K562 (cell line): Measurements from ENCODE around the gene GPN1. TPM values are rescaled to one million over a fixed set of nuclear protein-coding genes. Genes with fewer than 3 reads are reported as not detected.
A peak's percentile ranks its signal among the peaks of the same experiment; 100 is the strongest.

ENCODE experiments used
- ATF3 ChIP-seq, 2 experiments: fragments of 450-650 bp in 1 of 2; sonication (generic) in 1 of 2; formaldehyde crosslinking in 1 of 2; IDR thresholded peaks in 1 of 2; conservative IDR thresholded peaks in 1 of 2; 2 replicates each; pipeline versions ENCODE4 v1.6.1 to v1.8.1; 2016 to 2023; ENCODE audit warnings: mild to moderate bottlenecking in 2 of 2, moderate library complexity in 2 of 2, inconsistent platforms in 1 of 2, missing genetic modification reagents in 1 of 2
- CCAR2 ChIP-seq: fragments of 200-400 bp; formaldehyde crosslinking; IDR thresholded peaks from 2 replicates; pipeline ENCODE4 v1.6.1; 2017; ENCODE audit warnings: mild to moderate bottlenecking, low read depth, low read length
- CEBPG ChIP-seq, 3 experiments: fragments of 200-800 bp in 1 of 3; sonication (Bioruptor generic) in 1 of 3; sonication (generic) in 1 of 3; formaldehyde crosslinking in 1 of 3; IDR thresholded peaks in 2 of 3; conservative IDR thresholded peaks in 1 of 3; 2 replicates each; pipeline versions ENCODE4 v1.6.1 to v1.8.0; 2016 to 2022; ENCODE audit warnings: missing compliant biosample characterization in 2 of 3, missing genetic modification characterization in 2 of 3, mild to moderate bottlenecking in 1 of 3, missing genetic modification reagents in 1 of 3
- HDGF ChIP-seq: fragments of 450-650 bp; IDR thresholded peaks from 2 replicates; pipeline ENCODE4 v1.6.1; 2016
- HNRNPH1 ChIP-seq: fragments of 200-400 bp; formaldehyde crosslinking; optimal IDR thresholded peaks from 2 replicates; pipeline ENCODE3; 2017; ENCODE audit warnings: low read depth, mild to moderate bottlenecking, low read length, moderate library complexity
- NCOA1 ChIP-seq: fragments of 450-650 bp; IDR thresholded peaks from 2 replicates; pipeline ENCODE4 v1.6.1; 2016; ENCODE audit warnings: low read depth
- OTX1 ChIP-seq: fragments of 450-650 bp; formaldehyde crosslinking; IDR thresholded peaks from 2 replicates; pipeline ENCODE4 v1.4.0; 2022; ENCODE audit warnings: mild to moderate bottlenecking
- PYGO2 ChIP-seq: fragments of 450-650 bp; IDR thresholded peaks from 2 replicates; pipeline ENCODE4 v1.6.1; 2016; ENCODE audit warnings: mild to moderate bottlenecking, missing genetic modification characterization, moderate library complexity, missing compliant biosample characterization
- SAP30 ChIP-seq: fragments of 200-600 bp; sonication (generic); IDR thresholded peaks from 2 replicates; pipeline ENCODE4 v1.6.1; 2012; ENCODE audit warnings: borderline replicate concordance, low read depth, mild to moderate bottlenecking, moderate library complexity, low read length, control low read depth, inconsistent platforms; ENCODE audit not compliant: insufficient read depth, poor library complexity, severe bottlenecking
- SMC3 ChIP-seq: conservative IDR thresholded peaks from 2 replicates; pipeline ENCODE4 v1.6.1; 2011; ENCODE audit warnings: low read depth, low read length, improper control_type of control experiment; ENCODE audit not compliant: insufficient read depth
- TARDBP ChIP-seq: fragments of 450-650 bp; IDR thresholded peaks from 2 replicates; pipeline ENCODE4 v1.6.1; 2016
- TCF7L2 ChIP-seq: fragments of 150-350 bp; IDR thresholded peaks from 2 replicates; pipeline ENCODE4 v1.6.1; 2016; ENCODE audit warnings: low read depth, mild to moderate bottlenecking, low read length, moderate library complexity
- ZFP1 ChIP-seq: fragments of 450-650 bp; formaldehyde crosslinking; IDR thresholded peaks from 2 replicates; pipeline ENCODE4 v1.4.0; 2020; ENCODE audit warnings: mild to moderate bottlenecking, mixed read lengths
- ZNF253 ChIP-seq: fragments of 250-450 bp; sonication (Bioruptor Pico); conservative IDR thresholded peaks from 2 replicates; pipeline ENCODE4 v1.6.1; 2021; ENCODE audit warnings: mild to moderate bottlenecking
- ZNF507 ChIP-seq: conservative IDR thresholded peaks from 2 replicates; pipeline ENCODE4 v1.6.1; 2017; ENCODE audit warnings: missing genetic modification characterization, missing compliant biosample characterization
- polyA plus RNA-seq, 8 experiments: library from polyadenylated mRNA; depleted of rRNA in 4 of 8; stranded (reverse) in 5 of 8; unstranded in 3 of 8; fragments of >200 nt; fragmentation: Nextera tagmentation in 2 of 8; fragmentation: Illumina TruSeq in 1 of 8; extraction: Ambion mirVana in 2 of 8; extraction: Trizol in 1 of 8; gene quantifications; 2 replicates each; pipeline versions ENCODE4 v1.2.1 to v1.2.3, GENCODE V29; 2011 to 2014; ENCODE audit warnings: inconsistent platforms in 1 of 8, missing spikeins in 1 of 8
- total RNA-seq, 7 experiments: library from RNA; depleted of rRNA in 6 of 7; stranded (reverse); fragments of >200 nt in 6 of 7; fragmentation: Illumina TruSeq in 2 of 7; extraction: Trizol in 2 of 7; gene quantifications; 2 replicates each; pipeline versions ENCODE4 v1.2.1 to v1.2.3, GENCODE V29; 2011 to 2021; ENCODE audit warnings: low replicate concordance in 1 of 7
- TF ChIP-seq, protein P1 (sequence below): fragments of 250-450 bp; sonication (Bioruptor Pico); IDR thresholded peaks from 2 replicates; pipeline ENCODE4 v1.4.0; 2020; ENCODE audit warnings: mild to moderate bottlenecking, moderate library complexity
- TF ChIP-seq, protein P2 (sequence below), 2 experiments: fragments of 450-650 bp; conservative IDR thresholded peaks; 2 replicates each; pipeline ENCODE4 v1.6.1; 2017; ENCODE audit warnings: mild to moderate bottlenecking in 2 of 2, moderate library complexity in 2 of 2
- TF ChIP-seq, protein P3 (sequence below): fragments of 450-650 bp; conservative IDR thresholded peaks from 2 replicates; pipeline ENCODE4 v1.6.1; 2016; ENCODE audit warnings: missing genetic modification characterization, low read depth, mild to moderate bottlenecking, control low read depth, missing compliant biosample characterization
- TF ChIP-seq, protein P4 (sequence below): sonication (generic); IDR thresholded peaks from 2 replicates; pipeline ENCODE4 v1.6.1; 2016

GPN1 gene
- total and polyA plus RNA-seq, 9 of the 15 experiments (the other 6 are each of a cell fraction or from before 2014, with no cell fraction given), result 23.4 to 171 (median 48.2) TPM

- TF ChIP-seq ZFP1 (CRISPR knock-in tag) (no peak), NCOA1 (no peak), SAP30 (no peak), PYGO2 (tag) (no peak), ZNF507 (tag) (no peak), ZNF253 (no peak), ATF3 (IDR thresholded peaks at IDR 0.05) (no peak), ATF3 (CRISPR knock-in tag; conservative IDR thresholded peaks at IDR 0.05) (no peak), HNRNPH1 (no peak), TCF7L2 (no peak), OTX1 (CRISPR knock-in tag) (no peak), CCAR2 (no peak), TARDBP (no peak), HDGF (peak; percentile 82; the same call in 1 of the 2 replicates), CEBPG (CRISPR knock-in tag; IDR thresholded peaks at IDR 0.05) (no peak), CEBPG (tag; conservative IDR thresholded peaks at IDR 0.05 in 1 of 2, IDR thresholded peaks at IDR 0.05 in 1 of 2) (no peak), SMC3 (no peak)
- TF ChIP-seq, protein P1, sequence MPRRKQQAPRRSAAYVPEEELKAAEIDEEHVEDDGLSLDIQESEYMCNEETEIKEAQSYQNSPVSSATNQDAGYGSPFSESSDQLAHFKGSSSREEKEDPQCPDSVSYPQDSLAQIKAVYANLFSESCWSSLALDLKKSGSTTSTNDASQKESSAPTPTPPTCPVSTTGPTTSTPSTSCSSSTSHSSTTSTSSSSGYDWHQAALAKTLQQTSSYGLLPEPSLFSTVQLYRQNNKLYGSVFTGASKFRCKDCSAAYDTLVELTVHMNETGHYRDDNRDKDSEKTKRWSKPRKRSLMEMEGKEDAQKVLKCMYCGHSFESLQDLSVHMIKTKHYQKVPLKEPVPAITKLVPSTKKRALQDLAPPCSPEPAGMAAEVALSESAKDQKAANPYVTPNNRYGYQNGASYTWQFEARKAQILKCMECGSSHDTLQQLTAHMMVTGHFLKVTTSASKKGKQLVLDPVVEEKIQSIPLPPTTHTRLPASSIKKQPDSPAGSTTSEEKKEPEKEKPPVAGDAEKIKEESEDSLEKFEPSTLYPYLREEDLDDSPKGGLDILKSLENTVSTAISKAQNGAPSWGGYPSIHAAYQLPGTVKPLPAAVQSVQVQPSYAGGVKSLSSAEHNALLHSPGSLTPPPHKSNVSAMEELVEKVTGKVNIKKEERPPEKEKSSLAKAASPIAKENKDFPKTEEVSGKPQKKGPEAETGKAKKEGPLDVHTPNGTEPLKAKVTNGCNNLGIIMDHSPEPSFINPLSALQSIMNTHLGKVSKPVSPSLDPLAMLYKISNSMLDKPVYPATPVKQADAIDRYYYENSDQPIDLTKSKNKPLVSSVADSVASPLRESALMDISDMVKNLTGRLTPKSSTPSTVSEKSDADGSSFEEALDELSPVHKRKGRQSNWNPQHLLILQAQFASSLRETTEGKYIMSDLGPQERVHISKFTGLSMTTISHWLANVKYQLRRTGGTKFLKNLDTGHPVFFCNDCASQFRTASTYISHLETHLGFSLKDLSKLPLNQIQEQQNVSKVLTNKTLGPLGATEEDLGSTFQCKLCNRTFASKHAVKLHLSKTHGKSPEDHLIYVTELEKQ (CRISPR knock-in tag), result no peak
- TF ChIP-seq, protein P2, sequence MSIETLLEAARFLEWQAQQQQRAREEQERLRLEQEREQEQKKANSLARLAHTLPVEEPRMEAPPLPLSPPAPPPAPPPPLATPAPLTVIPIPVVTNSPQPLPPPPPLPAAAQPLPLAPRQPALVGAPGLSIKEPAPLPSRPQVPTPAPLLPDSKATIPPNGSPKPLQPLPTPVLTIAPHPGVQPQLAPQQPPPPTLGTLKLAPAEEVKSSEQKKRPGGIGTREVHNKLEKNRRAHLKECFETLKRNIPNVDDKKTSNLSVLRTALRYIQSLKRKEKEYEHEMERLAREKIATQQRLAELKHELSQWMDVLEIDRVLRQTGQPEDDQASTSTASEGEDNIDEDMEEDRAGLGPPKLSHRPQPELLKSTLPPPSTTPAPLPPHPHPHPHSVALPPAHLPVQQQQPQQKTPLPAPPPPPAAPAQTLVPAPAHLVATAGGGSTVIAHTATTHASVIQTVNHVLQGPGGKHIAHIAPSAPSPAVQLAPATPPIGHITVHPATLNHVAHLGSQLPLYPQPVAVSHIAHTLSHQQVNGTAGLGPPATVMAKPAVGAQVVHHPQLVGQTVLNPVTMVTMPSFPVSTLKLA (conservative IDR thresholded peaks at IDR 0.05), result 0 out of 4 replicates have a peak, but pooled peaks of 1 of the 2 experiments have one; percentile 34
- TF ChIP-seq, protein P3, sequence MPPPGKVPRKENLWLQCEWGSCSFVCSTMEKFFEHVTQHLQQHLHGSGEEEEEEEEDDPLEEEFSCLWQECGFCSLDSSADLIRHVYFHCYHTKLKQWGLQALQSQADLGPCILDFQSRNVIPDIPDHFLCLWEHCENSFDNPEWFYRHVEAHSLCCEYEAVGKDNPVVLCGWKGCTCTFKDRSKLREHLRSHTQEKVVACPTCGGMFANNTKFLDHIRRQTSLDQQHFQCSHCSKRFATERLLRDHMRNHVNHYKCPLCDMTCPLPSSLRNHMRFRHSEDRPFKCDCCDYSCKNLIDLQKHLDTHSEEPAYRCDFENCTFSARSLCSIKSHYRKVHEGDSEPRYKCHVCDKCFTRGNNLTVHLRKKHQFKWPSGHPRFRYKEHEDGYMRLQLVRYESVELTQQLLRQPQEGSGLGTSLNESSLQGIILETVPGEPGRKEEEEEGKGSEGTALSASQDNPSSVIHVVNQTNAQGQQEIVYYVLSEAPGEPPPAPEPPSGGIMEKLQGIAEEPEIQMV (tag), result peak; percentile 71; the same call in 1 of the 2 replicates
- TF ChIP-seq, protein P4, sequence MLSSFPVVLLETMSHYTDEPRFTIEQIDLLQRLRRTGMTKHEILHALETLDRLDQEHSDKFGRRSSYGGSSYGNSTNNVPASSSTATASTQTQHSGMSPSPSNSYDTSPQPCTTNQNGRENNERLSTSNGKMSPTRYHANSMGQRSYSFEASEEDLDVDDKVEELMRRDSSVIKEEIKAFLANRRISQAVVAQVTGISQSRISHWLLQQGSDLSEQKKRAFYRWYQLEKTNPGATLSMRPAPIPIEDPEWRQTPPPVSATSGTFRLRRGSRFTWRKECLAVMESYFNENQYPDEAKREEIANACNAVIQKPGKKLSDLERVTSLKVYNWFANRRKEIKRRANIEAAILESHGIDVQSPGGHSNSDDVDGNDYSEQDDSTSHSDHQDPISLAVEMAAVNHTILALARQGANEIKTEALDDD, result peak; percentile 55; the same call in 1 of the 2 replicates
Measured at GRCh38 chr2:27584597-27584996, 44.3 kb upstream of the GPN1 start (continued).
